Tibial nerve (tissue), 4 donors: Measurements from ENCODE around the gene ACTN1. TPM values are rescaled to one million over a fixed set of nuclear protein-coding genes. Genes with fewer than 3 reads are reported as not detected.

ENCODE experiments used
- DNase-seq, 2 donors: peaks; one replicate each; pipeline ENCODE4 v3.0.0-alpha.2; 2019; ENCODE audit warnings: low spot score in 2 of 2
- H3K27ac ChIP-seq, 4 donors: fragments of 200-600 bp; sonication (generic) in 3 of 4; one replicate each; pipeline ENCODE4 v1.5.1; 2017 to 2019; ENCODE audit warnings: mild to moderate bottlenecking in 1 of 4
- H3K27me3 ChIP-seq, 2 donors: fragments of 200-600 bp; sonication (generic) in 1 of 2; one replicate each; pipeline versions ENCODE4 v1.5.1 to v1.6.0; 2017 to 2019
- H3K36me3 ChIP-seq, 3 donors: fragments of 200-600 bp; sonication (generic); one replicate each; pipeline ENCODE4 v1.5.1; 2018 to 2019
- H3K4me1 ChIP-seq, 4 donors: fragments of 200-600 bp; sonication (generic) in 3 of 4; one replicate each; pipeline ENCODE4 v1.5.1; 2017 to 2019
- H3K4me3 ChIP-seq, 4 donors: fragments of 200-600 bp; sonication (generic) in 3 of 4; one replicate each; pipeline ENCODE4 v1.5.1; 2017 to 2019; ENCODE audit warnings: mild to moderate bottlenecking in 1 of 4, moderate library complexity in 1 of 4
- H3K9me3 ChIP-seq, 4 donors: fragments of 200-600 bp; sonication (generic) in 3 of 4; one replicate each; pipeline ENCODE4 v1.5.1; 2017 to 2019
- EP300 ChIP-seq, 2 donors: sonication (generic); formaldehyde crosslinking; IDR thresholded peaks; one replicate each; pipeline ENCODE4 v1.6.1; 2017; ENCODE audit warnings: antibody characterized with exemption in 2 of 2, mild to moderate bottlenecking in 1 of 2
- POLR2A ChIP-seq, 2 donors: fragments of 450-650 bp; IDR thresholded peaks; one replicate each; pipeline ENCODE4 v1.6.1; 2017; ENCODE audit warnings: antibody characterized with exemption in 2 of 2, mild to moderate bottlenecking in 2 of 2, moderate library complexity in 2 of 2
- WGBS, 2 donors: methylation state at CpG; one replicate each; pipeline ENCODE4 v1.1.5; 2018; 5-methylcytosine and 5-hydroxymethylcytosine counted together
- total RNA-seq, 4 donors: library from RNA; depleted of rRNA; stranded (reverse); fragments of >200 nt; gene quantifications; one replicate each; pipeline ENCODE4 v1.1.0, GENCODE V29; 2016
- TF ChIP-seq, protein P1 (sequence below), 5 experiments: fragments of 200-600 bp in 3 of 5; fragments of 450-650 bp in 2 of 5; sonication (generic) in 3 of 5; IDR thresholded peaks; one replicate each; pipeline ENCODE4 v1.5.1; 2016 to 2019; ENCODE audit warnings: antibody characterized with exemption in 5 of 5, mild to moderate bottlenecking in 3 of 5, moderate library complexity in 2 of 5

The ACTN1 gene
- total RNA-seq, 4 donors from 2014 or later: 130 to 273 (median 152) TPM

DNA sequence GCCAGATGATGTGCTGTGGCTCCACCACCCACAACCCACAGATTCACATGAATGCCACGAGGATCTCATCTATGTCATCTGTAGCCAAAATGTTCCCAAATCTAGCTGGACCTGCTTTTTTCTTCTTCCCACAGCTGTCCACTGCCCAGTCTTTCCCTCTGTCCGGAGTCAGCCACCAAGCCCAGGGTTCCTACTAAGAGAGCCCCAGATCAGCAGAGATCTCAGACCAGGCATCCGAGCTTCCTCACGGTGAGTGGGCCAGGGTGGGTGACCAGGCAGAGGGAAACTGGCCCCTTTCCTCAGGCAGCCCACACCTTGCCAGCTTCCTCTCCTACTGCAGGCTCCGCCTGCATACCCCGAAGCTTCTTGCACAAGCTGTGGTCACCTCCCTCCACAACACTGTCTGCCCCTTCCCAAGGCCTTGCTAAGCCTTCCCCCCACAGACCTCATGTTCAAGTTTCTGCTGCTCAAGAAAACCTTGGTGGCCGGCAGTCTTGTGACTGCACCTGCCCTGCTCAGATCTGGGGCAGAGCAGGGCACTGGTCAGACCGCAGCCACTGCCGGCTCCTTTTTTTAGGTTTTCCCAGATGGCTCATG is 81.4 kb downstream of the ACTN1 start:
- DNase-seq: no peak
- peaks cover 0 to 59% (median 0%) of the 10 kb centered on the region in 3 donors for H3K36me3 ChIP-seq
- WGBS, 2 donors: 72 to 76% methylated on average over 9 of the region's 9 CpGs

DNA sequence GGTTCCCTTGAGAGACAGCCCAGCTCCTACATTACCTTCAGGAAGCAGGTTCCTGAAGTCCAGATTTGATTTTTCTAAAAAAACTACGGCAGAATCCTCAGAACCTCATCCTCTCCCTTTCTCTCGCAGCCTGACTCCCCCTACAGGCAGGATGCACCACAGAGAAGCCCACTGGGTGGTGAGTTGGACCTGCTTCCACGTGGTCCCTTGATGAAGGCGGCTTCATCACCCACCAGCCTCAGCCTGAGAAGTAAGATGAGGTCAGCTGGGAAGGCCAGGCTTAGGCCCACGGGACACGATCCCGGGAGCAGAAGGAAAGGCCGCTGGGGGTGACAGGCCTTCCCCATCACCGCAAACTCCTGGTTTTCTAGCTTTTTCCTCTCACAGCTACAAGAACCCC is 83.0 kb downstream of the ACTN1 start:
- 85 to 87% methylated on average over 9 of the region's 9 CpGs for WGBS, 2 donors
- DNase-seq: no peak

More for the DNA sequence above, 81.4 kb downstream of the ACTN1 start:
- no peak overlapping the region for H3K4me3 ChIP-seq
- no peaks in the 10 kb centered on the region for H3K27me3 ChIP-seq
- H3K4me1 ChIP-seq: peaks cover 0 to 3% (median 0%) of the 10 kb centered on the region in 4 donors
- no peaks in the 10 kb centered on the region for H3K9me3 ChIP-seq
- H3K27ac ChIP-seq: no peak overlapping the region
- TF ChIP-seq EP300 (IDR thresholded peaks at IDR 0.05) (no peak), POLR2A (IDR thresholded peaks at IDR 0.05) (no peak)
- TF ChIP-seq, protein P1, sequence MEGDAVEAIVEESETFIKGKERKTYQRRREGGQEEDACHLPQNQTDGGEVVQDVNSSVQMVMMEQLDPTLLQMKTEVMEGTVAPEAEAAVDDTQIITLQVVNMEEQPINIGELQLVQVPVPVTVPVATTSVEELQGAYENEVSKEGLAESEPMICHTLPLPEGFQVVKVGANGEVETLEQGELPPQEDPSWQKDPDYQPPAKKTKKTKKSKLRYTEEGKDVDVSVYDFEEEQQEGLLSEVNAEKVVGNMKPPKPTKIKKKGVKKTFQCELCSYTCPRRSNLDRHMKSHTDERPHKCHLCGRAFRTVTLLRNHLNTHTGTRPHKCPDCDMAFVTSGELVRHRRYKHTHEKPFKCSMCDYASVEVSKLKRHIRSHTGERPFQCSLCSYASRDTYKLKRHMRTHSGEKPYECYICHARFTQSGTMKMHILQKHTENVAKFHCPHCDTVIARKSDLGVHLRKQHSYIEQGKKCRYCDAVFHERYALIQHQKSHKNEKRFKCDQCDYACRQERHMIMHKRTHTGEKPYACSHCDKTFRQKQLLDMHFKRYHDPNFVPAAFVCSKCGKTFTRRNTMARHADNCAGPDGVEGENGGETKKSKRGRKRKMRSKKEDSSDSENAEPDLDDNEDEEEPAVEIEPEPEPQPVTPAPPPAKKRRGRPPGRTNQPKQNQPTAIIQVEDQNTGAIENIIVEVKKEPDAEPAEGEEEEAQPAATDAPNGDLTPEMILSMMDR (IDR thresholded peaks at IDR 0.05): no peak

DNA sequence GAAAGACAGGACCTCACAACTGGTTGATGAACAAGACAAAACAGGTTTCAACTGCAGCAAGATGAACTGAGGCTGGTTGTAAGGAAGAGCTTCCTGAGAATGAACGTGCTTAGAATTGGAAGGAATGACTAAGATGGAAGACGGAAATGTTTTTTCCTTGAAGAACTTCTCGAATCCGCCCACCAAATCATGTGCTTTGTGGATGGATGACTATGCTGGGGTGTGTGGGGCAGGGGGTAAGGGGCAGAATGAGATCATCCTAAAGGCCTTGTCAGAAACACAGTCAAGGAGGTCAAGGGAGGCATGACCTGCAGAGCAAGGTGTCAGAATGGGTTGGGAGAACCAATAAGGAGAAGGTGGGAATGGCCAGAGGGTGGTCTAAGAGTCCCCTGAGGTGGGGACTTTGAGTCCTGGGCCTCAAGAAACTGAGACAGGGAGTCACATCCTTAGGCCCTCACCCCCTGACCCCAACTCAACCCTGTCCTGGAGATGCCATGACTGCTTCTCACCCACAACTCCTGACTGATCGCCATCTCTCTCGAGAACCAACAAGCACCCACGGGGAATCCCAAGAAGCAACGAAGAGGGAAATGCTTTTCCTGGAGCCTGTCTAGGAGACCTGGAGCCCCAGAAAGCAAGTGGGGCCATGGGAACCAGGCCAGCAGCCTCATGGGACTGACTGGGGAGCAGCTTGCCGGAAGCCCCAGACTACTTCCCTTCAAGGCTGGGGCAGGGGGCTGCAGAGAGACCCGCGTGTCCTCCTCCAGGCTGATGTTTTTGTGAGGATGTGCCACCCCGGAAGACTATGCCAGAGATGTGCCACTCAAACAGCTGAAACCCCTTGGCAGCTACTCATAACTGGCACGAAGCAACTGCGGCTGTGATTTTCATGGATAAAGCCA is 84.0 kb downstream of the ACTN1 start:
- H3K4me1 ChIP-seq: peaks cover 0 to 3% (median 0%) of the 10 kb centered on the region in 4 donors
- no peak for DNase-seq
- peaks cover 0 to 58% (median 0%) of the 10 kb centered on the region in 3 donors for H3K36me3 ChIP-seq
- no peak overlapping the region for H3K27ac ChIP-seq
- no peak overlapping the region for H3K4me3 ChIP-seq
- TF ChIP-seq EP300 (IDR thresholded peaks at IDR 0.05): no peak
- no peak for TF ChIP-seq POLR2A (IDR thresholded peaks at IDR 0.05)
- TF ChIP-seq, protein P1 (IDR thresholded peaks at IDR 0.05): no peak
- H3K9me3 ChIP-seq: no peaks in the 10 kb centered on the region
- H3K27me3 ChIP-seq: no peaks in the 10 kb centered on the region
- 89 to 90% methylated on average over 11 to 14 of the region's 14 CpGs for WGBS, 2 donors

More for the DNA sequence above, 83.0 kb downstream of the ACTN1 start:
- Histone ChIP-seq H3K4me3 (no peak overlapping the region), H3K9me3 (no peaks in the 10 kb centered on the region), H3K27me3 (no peaks in the 10 kb centered on the region), H3K36me3 (peaks cover 0 to 57% (median 0%) of the 10 kb centered on the region in 3 donors), H3K27ac (no peak overlapping the region), H3K4me1 (peaks cover 0 to 3% (median 0%) of the 10 kb centered on the region in 4 donors)
- TF ChIP-seq EP300 (IDR thresholded peaks at IDR 0.05): no peak
- no peak for TF ChIP-seq POLR2A (IDR thresholded peaks at IDR 0.05)
- TF ChIP-seq, protein P1 (IDR thresholded peaks at IDR 0.05): no peak

DNA sequence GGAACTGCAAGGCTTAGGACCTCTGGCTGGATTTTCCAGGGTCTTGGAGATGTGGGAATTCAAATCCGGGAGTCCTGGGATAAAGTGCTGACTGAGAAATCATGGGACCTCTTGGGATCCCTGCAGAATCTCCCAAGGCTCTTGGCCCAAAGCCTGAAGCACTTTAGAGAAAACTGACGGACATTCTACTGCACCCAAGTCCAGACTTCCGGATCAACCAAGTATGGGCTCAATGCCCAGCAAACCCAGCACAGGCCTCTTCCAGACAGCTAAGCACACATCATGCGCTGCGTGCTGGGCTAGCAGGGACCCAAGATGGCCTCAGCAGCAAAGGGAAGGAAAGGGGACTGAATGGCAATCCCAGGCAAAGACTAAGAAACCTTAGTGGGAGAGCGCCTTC is 85.0 kb downstream of the ACTN1 start:
- H3K27ac ChIP-seq: no peak overlapping the region

More for the DNA sequence above, 85.0 kb downstream of the ACTN1 start:
- WGBS, 2 donors: 76 to 88% methylated on average over 6 of the region's 6 CpGs
- TF ChIP-seq POLR2A (IDR thresholded peaks at IDR 0.05): no peak
- TF ChIP-seq, protein P1 (IDR thresholded peaks at IDR 0.05): no peak
- TF ChIP-seq EP300 (IDR thresholded peaks at IDR 0.05): no peak
- no peak for DNase-seq
- peaks cover 0 to 62% (median 0%) of the 10 kb centered on the region in 3 donors for H3K36me3 ChIP-seq
- no peaks in the 10 kb centered on the region for H3K9me3 ChIP-seq
- no peaks in the 10 kb centered on the region for H3K27me3 ChIP-seq
- H3K4me3 ChIP-seq: no peak overlapping the region
- H3K4me1 ChIP-seq: no peaks in the 10 kb centered on the region
